ENCODE data around the gene SYNPR.
A peak's percentile ranks its signal among the peaks of the same experiment; 100 is the strongest.

SYNPR gene

DNA sequence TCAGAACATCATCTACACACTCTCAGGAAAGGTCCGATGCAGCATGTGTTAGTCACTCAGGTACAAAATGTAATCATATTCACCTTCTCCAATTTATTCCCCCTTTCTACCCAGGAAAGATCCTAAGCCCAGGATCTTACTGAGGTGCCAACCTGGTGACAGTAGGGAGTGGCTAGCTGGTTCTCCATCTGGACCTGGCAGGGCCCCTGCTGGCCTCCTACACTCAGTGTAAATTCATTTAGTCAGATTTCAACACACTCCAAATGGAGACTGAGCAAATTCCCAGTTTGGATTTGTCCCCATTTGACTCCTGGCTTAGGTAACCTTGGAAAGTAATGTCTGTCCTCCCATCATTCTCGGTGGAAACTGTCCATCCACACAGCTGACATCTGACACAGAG, 47.3 kb downstream of the SYNPR start:
- no peaks in the 10 kb centered on the region for H3K27me3 ChIP-seq (ENCODE audit: insufficient read depth, low read length)

DNA sequence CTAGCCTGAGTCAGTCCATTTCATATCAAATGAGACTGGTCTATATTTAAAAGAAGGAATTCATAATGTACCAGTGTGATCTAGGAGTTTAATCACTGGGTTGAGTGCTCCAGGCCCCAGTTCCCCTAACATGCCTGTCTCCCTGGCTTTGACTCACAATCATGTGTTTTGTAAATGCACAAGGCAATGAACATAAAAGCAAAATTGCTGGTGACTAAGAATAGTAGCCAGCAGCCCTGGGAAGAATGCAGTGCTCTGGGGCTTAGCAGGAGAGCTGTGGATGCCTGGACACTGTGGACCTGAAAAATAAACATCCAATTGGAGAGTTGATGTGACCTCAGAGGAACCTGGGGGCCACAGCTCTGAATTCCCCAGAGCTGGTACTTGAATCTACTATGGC, 50.3 kb downstream of the SYNPR start:
- H3K36me3 ChIP-seq (ENCODE audit: insufficient read depth, low read length): no peaks in the 10 kb centered on the region
- H3K9me3 ChIP-seq (ENCODE audit: low read length): no peaks in the 10 kb centered on the region
- no peaks in the 10 kb centered on the region for H3K4me1 ChIP-seq (ENCODE audit: insufficient read depth, low read length)
- H2AFZ ChIP-seq (ENCODE audit: low read depth, low read length): no peak overlapping the region
- H3K4me3 ChIP-seq (ENCODE audit: low read length): no peak overlapping the region
- no peaks in the 10 kb centered on the region for H3K27me3 ChIP-seq (ENCODE audit: insufficient read depth, low read length)

More for the DNA sequence above, 47.3 kb downstream of the SYNPR start:
- Histone ChIP-seq H3K36me3 (ENCODE audit: insufficient read depth, low read length) (no peaks in the 10 kb centered on the region), H3K4me1 (ENCODE audit: insufficient read depth, low read length) (no peaks in the 10 kb centered on the region), H3K9me3 (ENCODE audit: low read length) (no peaks in the 10 kb centered on the region), H2AFZ (ENCODE audit: low read depth, low read length) (no peak overlapping the region), H3K4me3 (ENCODE audit: low read length) (no peak overlapping the region)

DNA sequence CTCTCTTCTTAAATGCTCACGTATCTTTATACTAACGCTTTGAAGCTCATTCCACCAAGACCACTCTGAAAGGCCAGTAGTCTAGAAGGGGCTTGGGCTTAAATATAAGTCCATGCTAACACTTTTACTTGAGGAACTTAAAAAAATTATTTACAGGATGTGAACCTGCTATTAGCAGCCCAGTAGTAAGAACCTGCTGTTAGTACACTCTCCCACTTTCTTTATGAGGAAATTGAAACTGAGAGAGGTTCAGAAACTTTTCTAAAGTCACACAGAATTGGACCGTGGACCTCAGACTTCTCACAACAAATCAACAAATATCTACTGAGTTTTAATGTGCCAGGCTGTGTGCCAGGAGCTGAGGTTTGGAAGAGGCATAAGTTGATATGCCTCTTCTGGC, 53.4 kb downstream of the SYNPR start:
- H3K4me3 ChIP-seq (ENCODE audit: low read length): no peak overlapping the region
- H3K36me3 ChIP-seq (ENCODE audit: insufficient read depth, low read length): no peaks in the 10 kb centered on the region
- no peaks in the 10 kb centered on the region for H3K4me1 ChIP-seq (ENCODE audit: insufficient read depth, low read length)
- H3K27me3 ChIP-seq (ENCODE audit: insufficient read depth, low read length): no peaks in the 10 kb centered on the region
- H3K9me3 ChIP-seq (ENCODE audit: low read length): no peaks in the 10 kb centered on the region
- H2AFZ ChIP-seq (ENCODE audit: low read depth, low read length): no peak overlapping the region

- H3K27me3 ChIP-seq (ENCODE audit: insufficient read depth, low read length): no peaks in the 10 kb centered on the region
- no peaks in the 10 kb centered on the region for H3K4me1 ChIP-seq (ENCODE audit: insufficient read depth, low read length)
- H3K9me3 ChIP-seq (ENCODE audit: low read length): no peaks in the 10 kb centered on the region
- no peaks in the 10 kb centered on the region for H3K36me3 ChIP-seq (ENCODE audit: insufficient read depth, low read length)
- no peak overlapping the region for H3K4me3 ChIP-seq (ENCODE audit: low read length)
- H2AFZ ChIP-seq (ENCODE audit: low read depth, low read length): no peak overlapping the region
These were observed 55.7 kb downstream of the SYNPR start for GRCh38 chr3:63333815-63334214.

GRCh38 chr3:63338351-63338750, 60.2 kb downstream of the SYNPR start:
- no peaks in the 10 kb centered on the region for H3K9me3 ChIP-seq (ENCODE audit: low read length)
- H3K4me1 ChIP-seq (ENCODE audit: insufficient read depth, low read length): peaks cover under 1% of the 10 kb centered on the region
- H3K36me3 ChIP-seq (ENCODE audit: insufficient read depth, low read length): no peaks in the 10 kb centered on the region
- no peak overlapping the region for H2AFZ ChIP-seq (ENCODE audit: low read depth, low read length)
- no peaks in the 10 kb centered on the region for H3K27me3 ChIP-seq (ENCODE audit: insufficient read depth, low read length)
- no peak overlapping the region for H3K4me3 ChIP-seq (ENCODE audit: low read length)

- H3K4me3 ChIP-seq (ENCODE audit: low read length): no peak overlapping the region
- H3K27me3 ChIP-seq (ENCODE audit: insufficient read depth, low read length): no peaks in the 10 kb centered on the region
- H3K4me1 ChIP-seq (ENCODE audit: insufficient read depth, low read length): peaks cover 6% of the 10 kb centered on the region
- peak overlapping the region; percentile 34 for H2AFZ ChIP-seq (ENCODE audit: low read depth, low read length)
- H3K9me3 ChIP-seq (ENCODE audit: low read length): no peaks in the 10 kb centered on the region
- H3K36me3 ChIP-seq (ENCODE audit: insufficient read depth, low read length): no peaks in the 10 kb centered on the region
These were observed 65.6 kb downstream of the SYNPR start for GRCh38 chr3:63343674-63344073.

DNA sequence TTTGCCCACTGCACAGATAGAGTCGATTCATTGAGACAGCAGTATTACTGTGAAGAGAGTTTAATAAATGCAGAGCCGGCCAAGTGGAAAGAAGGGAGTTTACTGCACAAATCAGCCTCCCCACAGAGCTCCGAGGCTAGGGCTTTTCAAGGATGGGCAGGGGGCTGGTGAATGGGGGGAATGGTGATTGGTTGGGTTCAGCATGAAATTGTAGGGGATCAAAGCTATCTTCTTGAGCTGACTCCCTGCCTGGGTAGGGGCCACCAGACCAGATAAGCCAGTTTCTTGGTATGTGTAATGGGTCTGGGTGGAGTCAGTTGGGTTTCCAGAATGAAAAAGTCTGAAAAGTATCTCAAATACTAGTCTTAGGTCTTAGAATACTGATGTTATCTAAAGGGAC, 66.6 kb downstream of the SYNPR start:
- peaks cover 6% of the 10 kb centered on the region for H3K4me1 ChIP-seq (ENCODE audit: insufficient read depth, low read length)
- no peak overlapping the region for H3K4me3 ChIP-seq (ENCODE audit: low read length)

GRCh38 chr3:63349583-63350573, 71.8 kb downstream of the SYNPR start:
- Histone ChIP-seq H3K4me3 (ENCODE audit: low read length) (no peak overlapping the region), H3K36me3 (ENCODE audit: insufficient read depth, low read length) (no peaks in the 10 kb centered on the region), H3K4me1 (ENCODE audit: insufficient read depth, low read length) (no peaks in the 10 kb centered on the region), H2AFZ (ENCODE audit: low read depth, low read length) (no peak overlapping the region), H3K9me3 (ENCODE audit: low read length) (no peaks in the 10 kb centered on the region), H3K27me3 (ENCODE audit: insufficient read depth, low read length) (no peaks in the 10 kb centered on the region)

More for the DNA sequence above, 66.6 kb downstream of the SYNPR start:
- no peak overlapping the region for H2AFZ ChIP-seq (ENCODE audit: low read depth, low read length)
- H3K9me3 ChIP-seq (ENCODE audit: low read length): no peaks in the 10 kb centered on the region
- H3K36me3 ChIP-seq (ENCODE audit: insufficient read depth, low read length): no peaks in the 10 kb centered on the region
- H3K27me3 ChIP-seq (ENCODE audit: insufficient read depth, low read length): no peaks in the 10 kb centered on the region

DNA sequence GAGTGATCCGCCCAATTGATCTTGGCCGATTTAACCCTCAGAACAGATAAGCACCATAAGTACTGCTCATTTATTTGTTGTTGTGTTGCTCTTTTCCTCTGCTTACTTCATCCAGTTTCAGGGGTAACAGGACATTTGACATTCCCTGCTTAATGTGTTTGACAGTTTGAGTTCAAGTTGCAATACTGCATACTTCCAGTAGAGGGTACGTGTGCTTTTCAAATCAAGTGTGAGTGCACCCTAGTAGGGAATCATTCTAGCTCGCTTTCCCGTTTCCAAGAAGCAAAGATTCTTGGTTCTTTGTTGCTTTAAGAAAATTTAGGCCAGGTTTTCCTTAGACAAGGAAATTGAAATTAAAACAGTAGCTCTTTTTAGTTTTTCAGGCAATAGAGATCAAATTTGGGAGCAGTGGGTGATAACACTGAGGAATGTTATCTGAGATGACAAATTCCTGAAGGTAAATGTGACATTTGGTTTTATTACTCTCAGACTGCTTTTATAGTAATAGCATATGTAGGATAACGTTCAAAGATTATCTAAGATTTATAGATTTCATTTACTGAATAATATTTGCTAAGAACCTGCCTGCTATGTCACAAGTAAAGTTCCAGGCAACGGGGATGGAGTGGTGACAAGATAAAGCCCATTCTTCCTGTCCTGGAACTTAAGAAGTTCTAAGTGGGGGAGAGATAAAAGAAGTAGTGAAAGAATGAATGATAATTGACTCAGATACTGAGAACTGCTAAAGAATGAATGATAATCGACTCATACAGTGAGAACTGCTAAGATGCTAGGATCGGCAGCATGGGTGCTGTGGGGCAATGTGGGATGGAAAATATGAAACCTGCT, 73.3 kb downstream of the SYNPR start:
- H3K4me1 ChIP-seq (ENCODE audit: insufficient read depth, low read length): no peaks in the 10 kb centered on the region
- H2AFZ ChIP-seq (ENCODE audit: low read depth, low read length): no peak overlapping the region
- no peak overlapping the region for H3K4me3 ChIP-seq (ENCODE audit: low read length)
- no peaks in the 10 kb centered on the region for H3K36me3 ChIP-seq (ENCODE audit: insufficient read depth, low read length)
- H3K27me3 ChIP-seq (ENCODE audit: insufficient read depth, low read length): no peaks in the 10 kb centered on the region
- H3K9me3 ChIP-seq (ENCODE audit: low read length): no peaks in the 10 kb centered on the region

DNA sequence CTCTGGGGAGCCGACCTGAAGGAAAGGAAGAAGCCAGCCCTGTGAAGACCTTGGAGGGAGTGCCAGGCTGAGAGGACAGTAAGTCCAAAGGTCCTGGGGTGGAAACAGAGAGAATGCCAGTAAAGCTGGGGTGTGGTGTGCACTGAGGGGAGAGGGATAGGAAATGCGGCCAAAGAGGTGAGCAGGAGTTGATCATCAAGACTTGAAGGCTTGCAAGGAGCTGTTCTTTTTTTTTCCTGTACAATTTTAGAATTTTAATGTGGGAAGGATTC, 73.8 kb downstream of the SYNPR start:
- H3K4me1 ChIP-seq (ENCODE audit: insufficient read depth, low read length): no peaks in the 10 kb centered on the region
- H3K36me3 ChIP-seq (ENCODE audit: insufficient read depth, low read length): no peaks in the 10 kb centered on the region
- H3K4me3 ChIP-seq (ENCODE audit: low read length): no peak overlapping the region
- H2AFZ ChIP-seq (ENCODE audit: low read depth, low read length): no peak overlapping the region
- H3K27me3 ChIP-seq (ENCODE audit: insufficient read depth, low read length): no peaks in the 10 kb centered on the region
- H3K9me3 ChIP-seq (ENCODE audit: low read length): no peaks in the 10 kb centered on the region

- Histone ChIP-seq H3K4me1 (ENCODE audit: insufficient read depth, low read length) (no peaks in the 10 kb centered on the region), H3K9me3 (ENCODE audit: low read length) (no peaks in the 10 kb centered on the region), H3K4me3 (ENCODE audit: low read length) (no peak overlapping the region), H2AFZ (ENCODE audit: low read depth, low read length) (no peak overlapping the region), H3K27me3 (ENCODE audit: insufficient read depth, low read length) (no peaks in the 10 kb centered on the region), H3K36me3 (ENCODE audit: insufficient read depth, low read length) (no peaks in the 10 kb centered on the region)
These were observed 75.3 kb downstream of the SYNPR start for GRCh38 chr3:63353383-63353782.

DNA sequence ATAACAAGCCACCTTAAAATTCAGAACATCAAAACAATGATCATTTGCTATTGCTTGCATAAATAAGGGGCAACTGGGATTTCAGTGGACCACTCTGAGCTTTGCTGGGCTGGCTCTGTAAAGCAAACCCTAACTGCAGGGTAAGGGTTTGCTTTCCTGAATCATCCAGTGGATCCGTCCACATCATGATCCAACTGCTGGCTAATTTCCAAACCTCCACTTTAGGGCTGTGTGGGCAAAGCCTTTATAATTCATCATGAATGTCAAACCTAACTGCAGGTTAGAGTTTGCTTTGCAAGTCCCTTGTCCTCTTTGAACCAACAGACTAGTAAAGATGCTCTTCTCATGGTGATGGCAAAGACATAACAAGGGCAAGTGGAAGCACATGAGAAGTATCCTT, 76.1 kb downstream of the SYNPR start:
- no peaks in the 10 kb centered on the region for H3K27me3 ChIP-seq (ENCODE audit: insufficient read depth, low read length)
- H3K36me3 ChIP-seq (ENCODE audit: insufficient read depth, low read length): no peaks in the 10 kb centered on the region
- H3K4me3 ChIP-seq (ENCODE audit: low read length): no peak overlapping the region
- no peaks in the 10 kb centered on the region for H3K9me3 ChIP-seq (ENCODE audit: low read length)
- H2AFZ ChIP-seq (ENCODE audit: low read depth, low read length): no peak overlapping the region
- no peaks in the 10 kb centered on the region for H3K4me1 ChIP-seq (ENCODE audit: insufficient read depth, low read length)

DNA sequence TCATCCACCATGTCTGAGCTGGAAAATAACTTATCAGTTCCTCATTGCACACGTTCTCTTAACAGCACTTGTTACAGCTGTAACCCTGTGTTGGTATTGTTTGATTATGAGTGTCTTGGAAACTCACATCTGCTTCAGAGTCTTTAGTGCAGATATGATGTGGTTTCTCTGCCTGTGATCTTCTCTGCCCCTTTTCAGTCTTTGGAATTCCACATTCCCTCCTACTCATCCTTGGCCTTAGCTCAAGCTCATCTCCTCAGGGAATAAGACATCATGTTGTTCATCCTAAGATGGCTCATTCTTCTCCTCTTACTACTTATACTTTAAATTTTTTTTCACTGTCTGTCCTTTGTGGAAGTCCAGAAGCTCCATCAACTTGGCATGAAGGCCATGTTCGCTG, 77.7 kb downstream of the SYNPR start:
- H3K4me1 ChIP-seq (ENCODE audit: insufficient read depth, low read length): no peaks in the 10 kb centered on the region
- no peak overlapping the region for H3K4me3 ChIP-seq (ENCODE audit: low read length)
- H3K27me3 ChIP-seq (ENCODE audit: insufficient read depth, low read length): no peaks in the 10 kb centered on the region
- H3K9me3 ChIP-seq (ENCODE audit: low read length): no peaks in the 10 kb centered on the region
- no peaks in the 10 kb centered on the region for H3K36me3 ChIP-seq (ENCODE audit: insufficient read depth, low read length)
- H2AFZ ChIP-seq (ENCODE audit: low read depth, low read length): no peak overlapping the region
